Activated naive CD8-positive, alpha-beta T cell treated with anti-CD3 and anti-CD28 coated beads, Interleukin-2, amount 50 U/mL, for 24 hours (primary cell): ENCODE measurements around the gene CDH4.
"Not testable (repeated sequence)": the region's sequence is repeated elsewhere in the genome, so short reads cannot be mapped to it uniquely, and the experiment has no call there.

Source experiments
- ATAC-seq: fragments of 150-1000 bp; cut with Tn5 transposase; one replicate; pipeline ENCODE4 v1.10.0; 2021
- DNase-seq: peaks from one replicate; pipeline ENCODE4 v3.0.0; 2021
- H3K27ac Mint-ChIP-seq: one replicate; pipeline ENCODE4 v1.8.0; 2021; ENCODE audit warnings: mild to moderate bottlenecking, mixed read lengths
- H3K27me3 Mint-ChIP-seq: one replicate; pipeline ENCODE4 v1.8.0; 2021; ENCODE audit warnings: mixed read lengths
- H3K36me3 Mint-ChIP-seq: one replicate; pipeline ENCODE4 v1.8.0; 2021; ENCODE audit warnings: low read depth, mixed read lengths
- H3K4me1 Mint-ChIP-seq: one replicate; pipeline ENCODE4 v1.8.0; 2021; ENCODE audit warnings: mixed read lengths
- H3K4me3 Mint-ChIP-seq: one replicate; pipeline ENCODE4 v1.8.0; 2021; ENCODE audit warnings: mild to moderate bottlenecking, moderate library complexity, mixed read lengths
- H3K9me3 Mint-ChIP-seq: one replicate; pipeline ENCODE4 v1.8.0; 2021; ENCODE audit warnings: mixed read lengths

Gene CDH4

GRCh38 chr20:61391812-61392520 lies 139.9 kb downstream of the CDH4 start:
- DNase-seq: no peak
- Mint-ChIP-seq H3K9me3 (peaks cover 11% of the 10 kb centered on the region), H3K27me3 (peaks cover 5% of the 10 kb centered on the region), H3K27ac (no peak overlapping the region), H3K4me3 (no peak overlapping the region), H3K36me3 (no peaks in the 10 kb centered on the region), H3K4me1 (no peaks in the 10 kb centered on the region)
- ATAC-seq: no peak

- ATAC-seq (no peak), DNase-seq (no peak)
- Mint-ChIP-seq H3K27me3 (no peaks in the 10 kb centered on the region), H3K9me3 (peaks cover 10% of the 10 kb centered on the region), H3K4me3 (no peak overlapping the region), H3K36me3 (no peaks in the 10 kb centered on the region), H3K4me1 (no peaks in the 10 kb centered on the region), H3K27ac (no peak overlapping the region)
Observed at GRCh38 chr20:61394088-61394799, 142.2 kb downstream of the CDH4 start.

GRCh38 chr20:61396262-61396848 lies 144.3 kb downstream of the CDH4 start:
- no peak overlapping the region for H3K4me3 Mint-ChIP-seq
- no peaks in the 10 kb centered on the region for H3K27me3 Mint-ChIP-seq
- H3K36me3 Mint-ChIP-seq: no peaks in the 10 kb centered on the region
- no peaks in the 10 kb centered on the region for H3K4me1 Mint-ChIP-seq
- DNase-seq: no peak
- ATAC-seq: no peak
- no peak overlapping the region for H3K27ac Mint-ChIP-seq
- peaks cover 4% of the 10 kb centered on the region for H3K9me3 Mint-ChIP-seq

DNA sequence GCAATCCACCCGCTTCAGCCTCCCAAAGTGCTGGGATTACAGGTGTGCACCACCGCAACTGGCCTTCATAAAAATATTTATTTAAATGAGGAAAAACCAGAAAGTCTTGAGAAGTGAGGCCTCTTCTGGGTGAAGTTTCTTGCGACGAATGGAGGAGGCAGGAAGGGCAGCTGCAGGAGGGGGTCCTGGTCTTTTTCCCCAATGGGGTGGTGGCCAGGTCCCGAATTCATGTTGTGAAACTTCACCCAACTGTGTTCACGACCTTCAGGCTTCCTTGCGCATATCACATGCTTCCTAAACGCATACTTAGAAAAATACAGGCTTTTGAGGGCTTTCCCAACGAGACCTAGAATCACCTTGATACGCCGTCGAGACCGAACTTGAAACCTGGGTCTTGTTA lies 145.1 kb downstream of the CDH4 start:
- no peaks in the 10 kb centered on the region for H3K27me3 Mint-ChIP-seq
- H3K4me1 Mint-ChIP-seq: no peaks in the 10 kb centered on the region
- H3K4me3 Mint-ChIP-seq: no peak overlapping the region
- H3K27ac Mint-ChIP-seq: no peak overlapping the region
- ATAC-seq: no peak
- H3K36me3 Mint-ChIP-seq: no peaks in the 10 kb centered on the region
- no peak for DNase-seq
- no peaks in the 10 kb centered on the region for H3K9me3 Mint-ChIP-seq

DNA sequence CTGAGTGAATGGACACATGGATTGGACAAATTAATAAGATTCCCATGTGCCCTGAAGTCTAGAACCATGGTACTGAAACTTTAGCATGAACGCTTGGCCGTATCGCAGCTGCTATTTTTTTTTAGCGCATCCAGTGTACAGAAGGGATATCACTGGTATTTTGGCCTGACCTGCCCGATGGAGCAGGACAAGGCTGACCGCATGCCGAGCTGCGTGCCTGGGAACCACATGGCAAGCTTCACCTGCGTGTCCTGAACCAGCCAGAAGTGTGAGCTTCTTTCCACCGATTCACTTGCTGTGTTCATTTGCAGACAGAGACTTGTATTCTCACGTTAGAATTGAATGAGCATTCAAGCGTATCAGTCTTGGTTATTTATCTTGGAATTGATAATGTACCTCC lies 145.7 kb downstream of the CDH4 start:
- Mint-ChIP-seq H3K36me3 (no peaks in the 10 kb centered on the region), H3K9me3 (no peaks in the 10 kb centered on the region), H3K4me3 (no peak overlapping the region), H3K27ac (no peak overlapping the region), H3K27me3 (no peaks in the 10 kb centered on the region), H3K4me1 (no peaks in the 10 kb centered on the region)
- no peak for DNase-seq
- ATAC-seq: no peak

- no peak for ATAC-seq
- no peaks in the 10 kb centered on the region for H3K9me3 Mint-ChIP-seq
- no peak overlapping the region for H3K27ac Mint-ChIP-seq
- H3K4me1 Mint-ChIP-seq: no peaks in the 10 kb centered on the region
- H3K27me3 Mint-ChIP-seq: no peaks in the 10 kb centered on the region
- no peak for DNase-seq
- no peak overlapping the region for H3K4me3 Mint-ChIP-seq
- H3K36me3 Mint-ChIP-seq: no peaks in the 10 kb centered on the region
Observed at GRCh38 chr20:61399433-61399832, 147.4 kb downstream of the CDH4 start.

DNA sequence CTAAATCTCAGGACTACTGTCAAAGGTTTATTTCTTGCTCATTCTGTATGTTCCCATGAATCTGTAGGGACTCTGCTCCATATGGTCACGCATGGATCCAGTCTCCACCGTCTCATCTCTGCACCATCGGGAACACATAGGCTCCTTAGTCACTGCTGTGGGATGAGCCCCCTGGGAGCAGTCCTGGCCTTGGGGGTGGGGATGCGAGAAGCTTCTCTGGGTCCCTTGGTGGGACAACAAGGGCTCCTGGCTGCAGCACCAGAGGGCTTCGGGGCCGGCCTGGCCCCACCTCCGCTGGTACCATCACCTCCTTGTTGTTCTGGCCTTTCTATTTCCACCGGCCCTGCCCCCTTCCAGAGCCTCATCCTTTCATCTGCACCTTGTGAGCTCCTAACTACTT lies 148.4 kb downstream of the CDH4 start:
- no peaks in the 10 kb centered on the region for H3K4me1 Mint-ChIP-seq
- no peaks in the 10 kb centered on the region for H3K36me3 Mint-ChIP-seq
- H3K27me3 Mint-ChIP-seq: no peaks in the 10 kb centered on the region
- no peaks in the 10 kb centered on the region for H3K9me3 Mint-ChIP-seq
- no peak for ATAC-seq
- DNase-seq: no peak
- no peak overlapping the region for H3K4me3 Mint-ChIP-seq
- H3K27ac Mint-ChIP-seq: no peak overlapping the region

- no peaks in the 10 kb centered on the region for H3K4me1 Mint-ChIP-seq
- ATAC-seq (no peak), DNase-seq (no peak)
- H3K4me3 Mint-ChIP-seq: no peak overlapping the region
- H3K36me3 Mint-ChIP-seq: peaks cover 2% of the 10 kb centered on the region
- H3K9me3 Mint-ChIP-seq: peaks cover 7% of the 10 kb centered on the region
- H3K27me3 Mint-ChIP-seq: no peaks in the 10 kb centered on the region
- H3K27ac Mint-ChIP-seq: no peak overlapping the region
Observed at GRCh38 chr20:61404303-61404702, 152.2 kb downstream of the CDH4 start.

- ATAC-seq: no peak
- no peaks in the 10 kb centered on the region for H3K4me1 Mint-ChIP-seq
- DNase-seq: no peak
- peaks cover 7% of the 10 kb centered on the region for H3K9me3 Mint-ChIP-seq
- H3K36me3 Mint-ChIP-seq: peaks cover 2% of the 10 kb centered on the region
- no peak overlapping the region for H3K27ac Mint-ChIP-seq
- no peak overlapping the region for H3K4me3 Mint-ChIP-seq
- H3K27me3 Mint-ChIP-seq: no peaks in the 10 kb centered on the region
Observed at GRCh38 chr20:61405007-61405406, 152.9 kb downstream of the CDH4 start.

GRCh38 chr20:61406773-61407172 lies 154.7 kb downstream of the CDH4 start:
- not testable (repeated sequence) for H3K27ac Mint-ChIP-seq, H3K36me3 Mint-ChIP-seq, H3K27me3 Mint-ChIP-seq, H3K4me3 Mint-ChIP-seq, ATAC-seq, H3K4me1 Mint-ChIP-seq, DNase-seq, H3K9me3 Mint-ChIP-seq

- ATAC-seq: no peak
- H3K9me3 Mint-ChIP-seq: peaks cover 7% of the 10 kb centered on the region
- no peak overlapping the region for H3K27ac Mint-ChIP-seq
- peaks cover 2% of the 10 kb centered on the region for H3K36me3 Mint-ChIP-seq
- H3K4me3 Mint-ChIP-seq: no peak overlapping the region
- DNase-seq: no peak
- H3K4me1 Mint-ChIP-seq: no peaks in the 10 kb centered on the region
- H3K27me3 Mint-ChIP-seq: no peaks in the 10 kb centered on the region
Observed at GRCh38 chr20:61407561-61407960, 155.5 kb downstream of the CDH4 start.

- no peak overlapping the region for H3K4me3 Mint-ChIP-seq
- H3K27me3 Mint-ChIP-seq: no peaks in the 10 kb centered on the region
- H3K36me3 Mint-ChIP-seq: peaks cover 2% of the 10 kb centered on the region
- DNase-seq (no peak), ATAC-seq (no peak)
- H3K9me3 Mint-ChIP-seq: peaks cover 7% of the 10 kb centered on the region
- H3K27ac Mint-ChIP-seq: no peak overlapping the region
- no peaks in the 10 kb centered on the region for H3K4me1 Mint-ChIP-seq
Observed at GRCh38 chr20:61408951-61409740, 157.1 kb downstream of the CDH4 start.

DNA sequence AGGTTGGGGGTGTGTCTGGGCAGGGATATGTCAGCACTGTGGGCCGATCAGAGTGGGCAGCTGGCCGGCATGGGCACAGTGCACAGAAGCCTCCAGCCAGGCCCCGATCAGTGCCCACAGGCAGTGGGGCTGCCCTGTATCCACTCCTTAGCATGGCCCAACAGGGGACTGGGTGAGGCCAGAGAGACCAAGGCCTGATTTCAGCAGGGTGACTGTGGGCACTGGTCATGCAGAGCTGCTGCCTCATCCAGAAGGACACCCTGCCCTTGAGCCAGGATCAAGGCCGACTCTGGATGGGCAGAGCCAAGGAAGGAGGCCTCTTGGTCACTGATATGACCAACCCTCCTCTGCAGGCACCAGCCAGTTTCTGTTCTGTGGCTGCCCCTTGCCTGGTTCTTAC lies 159.7 kb downstream of the CDH4 start:
- Mint-ChIP-seq H3K9me3 (peaks cover 6% of the 10 kb centered on the region), H3K4me1 (no peaks in the 10 kb centered on the region), H3K4me3 (no peak overlapping the region), H3K27me3 (no peaks in the 10 kb centered on the region), H3K36me3 (peaks cover 2% of the 10 kb centered on the region), H3K27ac (no peak overlapping the region)
- ATAC-seq (no peak), DNase-seq (no peak)

GRCh38 chr20:61413752-61414151 lies 161.7 kb downstream of the CDH4 start:
- H3K27ac Mint-ChIP-seq: no peak overlapping the region

More at GRCh38 chr20:61413752-61414151, 161.7 kb downstream of the CDH4 start:
- Mint-ChIP-seq H3K36me3 (no peaks in the 10 kb centered on the region), H3K4me1 (no peaks in the 10 kb centered on the region), H3K4me3 (no peak overlapping the region), H3K9me3 (no peaks in the 10 kb centered on the region), H3K27me3 (no peaks in the 10 kb centered on the region)
- DNase-seq (no peak), ATAC-seq (no peak)
